Eye (tissue), 1 donor: Measurements from ENCODE around the gene PLPPR1.

ENCODE experiments used
- DNase-seq: peaks from one replicate; pipeline ENCODE4 v3.0.0-alpha.2; 2015

PLPPR1 gene

DNA sequence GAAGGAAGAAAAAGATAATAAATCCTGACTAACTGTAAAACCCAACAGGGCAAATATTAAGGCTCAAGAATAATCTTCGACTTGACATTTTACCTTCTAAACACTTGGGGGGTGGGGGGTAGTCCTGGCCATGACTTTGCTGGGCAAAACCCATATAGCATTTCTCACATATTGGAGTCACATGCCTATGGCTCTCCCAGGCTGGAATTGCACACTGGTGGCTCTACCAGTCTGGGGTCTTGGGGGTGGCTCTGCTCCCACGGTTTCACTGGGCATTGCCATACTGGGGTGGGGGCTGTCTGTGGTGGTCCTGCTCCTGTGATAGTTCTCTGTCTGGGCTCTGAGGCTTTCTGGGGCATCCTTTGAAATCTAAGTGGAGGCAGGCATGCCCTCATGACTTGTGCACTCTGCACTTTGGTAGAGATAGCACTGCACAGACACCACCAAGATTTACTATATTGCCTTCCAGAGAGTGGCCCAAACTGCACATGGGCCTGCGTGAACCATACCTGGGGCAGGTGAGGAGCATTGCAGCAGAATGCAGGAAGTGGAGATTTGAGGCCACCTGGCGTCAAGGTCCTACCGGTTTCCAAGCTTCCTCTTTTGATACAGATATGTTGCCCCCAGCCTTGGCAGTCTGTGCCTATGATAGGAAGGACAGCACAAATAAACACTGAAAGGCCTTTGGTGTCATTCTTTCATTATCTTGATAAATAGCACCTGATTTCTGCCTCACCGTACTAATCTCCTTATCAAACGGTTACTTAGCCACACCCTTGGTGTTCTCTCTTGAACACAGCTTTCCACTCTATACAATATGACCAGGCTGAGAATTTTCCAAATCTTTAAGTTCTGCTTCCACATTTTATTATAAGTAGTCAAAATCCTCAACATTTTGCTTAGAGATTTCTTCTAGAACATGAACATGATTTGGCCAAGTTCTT, 326.5 kb downstream of the PLPPR1 start:
- no peak for DNase-seq

DNA sequence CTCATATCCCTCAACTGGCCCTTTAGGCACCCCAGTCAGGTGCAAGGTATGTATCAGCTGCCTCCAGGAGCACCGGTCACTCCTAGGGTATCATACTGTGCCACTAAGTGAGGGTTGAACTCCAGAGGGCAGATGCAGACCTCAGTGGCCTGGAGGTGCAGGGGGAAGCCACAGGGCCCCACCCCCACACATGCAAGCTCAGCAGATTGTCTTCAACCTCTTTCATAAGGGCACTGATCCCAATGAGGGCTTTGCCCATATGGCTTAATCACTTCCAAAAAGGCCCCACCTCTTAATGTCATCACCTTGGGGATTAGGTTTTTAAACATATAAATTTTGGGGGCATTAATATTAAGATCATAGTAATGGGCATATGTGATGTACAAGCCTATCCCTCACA, 328.1 kb downstream of the PLPPR1 start:
- no peak for DNase-seq

DNA sequence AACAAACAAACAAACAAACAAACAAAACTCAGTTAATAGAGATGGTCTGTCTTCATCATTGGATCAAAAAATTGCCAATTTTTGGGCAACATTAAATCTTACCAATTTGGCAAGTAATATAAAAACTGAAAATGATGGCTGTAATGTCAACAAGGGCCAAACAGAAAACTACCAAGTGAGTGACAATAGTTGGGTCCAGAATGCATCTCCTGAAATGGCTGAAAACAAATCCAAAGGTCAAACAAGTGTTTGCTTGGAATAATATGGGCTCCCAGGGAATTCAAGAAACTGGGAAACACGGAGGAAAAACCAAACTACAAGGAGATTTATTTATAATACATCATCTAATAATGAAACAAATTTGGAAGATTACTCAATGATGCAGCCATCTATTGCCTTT, 331.2 kb downstream of the PLPPR1 start:
- no peak for DNase-seq

DNA sequence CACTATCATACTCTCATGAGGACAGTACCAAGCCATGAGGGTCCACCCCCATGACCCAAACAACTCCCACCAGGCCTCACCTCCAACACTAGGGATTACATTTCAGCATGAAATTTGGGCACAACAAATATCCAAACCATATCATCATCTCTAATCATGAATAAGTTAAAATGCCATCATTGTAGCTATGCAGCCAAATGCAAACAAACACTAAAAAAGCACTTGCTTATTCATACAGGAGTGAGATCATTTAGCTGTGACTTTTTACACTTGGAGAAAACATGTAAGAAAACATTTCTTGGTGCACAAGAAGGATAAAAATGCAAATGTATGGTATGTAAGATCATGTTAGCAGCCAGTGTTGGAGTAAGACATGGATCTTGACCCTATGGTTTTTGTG, 332.1 kb downstream of the PLPPR1 start:
- DNase-seq, result no peak

DNA sequence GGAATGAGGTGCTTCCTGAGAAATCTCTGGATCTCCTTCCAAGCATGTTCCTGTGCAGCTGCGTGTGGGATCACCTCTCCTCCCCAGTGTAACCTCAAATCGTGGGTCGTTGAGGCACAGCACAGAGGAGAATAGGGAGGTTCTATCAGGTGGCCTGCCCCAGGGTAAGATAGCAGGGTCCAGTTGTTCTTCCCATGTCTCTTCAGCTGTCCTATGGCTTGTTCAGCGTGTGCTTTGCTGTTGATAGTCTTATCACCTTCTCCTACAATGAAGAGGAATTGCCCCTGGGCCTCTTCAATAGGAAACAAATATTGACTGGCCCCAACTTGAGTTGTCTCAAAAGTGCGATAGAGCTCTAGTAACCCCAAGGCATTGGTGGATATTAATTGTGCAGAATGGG, 333.9 kb downstream of the PLPPR1 start:
- no peak for DNase-seq

DNA sequence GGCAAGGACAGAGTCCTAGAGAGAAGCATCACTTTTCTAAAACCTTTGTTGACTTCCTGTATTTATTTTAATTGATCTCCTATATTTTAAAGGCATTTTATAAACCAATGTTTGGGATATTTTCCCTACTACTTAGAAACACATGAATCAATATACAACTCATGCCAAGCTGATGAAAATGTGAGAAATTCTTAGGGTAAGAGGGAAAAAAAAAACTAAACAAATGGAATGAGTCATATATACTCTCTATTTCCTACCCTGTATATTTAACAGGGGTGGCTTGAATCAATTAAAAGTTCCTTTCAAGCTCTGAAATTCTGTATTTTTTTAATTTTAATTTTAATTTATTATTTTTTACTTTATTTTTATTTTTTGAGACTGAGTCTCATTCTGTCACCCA, 336.7 kb downstream of the PLPPR1 start:
- no peak for DNase-seq

DNA sequence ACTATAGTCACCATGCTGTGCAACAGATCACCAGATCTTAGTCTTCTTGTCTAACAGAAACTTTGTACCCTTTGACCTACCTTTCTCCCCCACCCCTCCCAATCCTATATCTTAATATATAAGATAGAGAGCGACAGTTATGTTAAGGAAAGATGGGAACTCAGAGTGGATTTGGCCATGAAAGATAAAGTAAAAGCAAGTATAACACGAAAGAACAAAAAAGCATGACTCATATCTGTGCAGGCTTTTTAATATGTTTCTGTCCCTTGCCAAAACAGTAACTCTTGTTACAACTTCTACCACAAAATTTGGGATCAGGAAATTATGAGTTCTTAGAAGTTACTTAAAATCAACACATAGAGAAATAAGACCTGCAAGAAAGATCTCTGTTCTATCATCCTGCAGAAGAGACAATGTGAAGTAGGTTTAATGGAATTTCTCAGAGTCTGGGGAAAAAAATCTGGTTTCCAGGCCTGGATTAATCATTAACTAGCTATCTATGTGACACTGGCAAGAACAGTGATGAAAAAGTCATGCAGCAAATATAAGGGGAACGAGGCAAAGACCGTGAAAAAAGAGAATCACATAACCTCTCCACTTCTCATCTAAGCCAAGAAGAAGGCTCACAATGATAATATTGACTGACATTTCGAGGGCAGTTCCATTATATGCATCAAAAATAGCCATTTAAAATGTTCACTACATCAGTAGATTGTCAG, 337.7 kb downstream of the PLPPR1 start:
- DNase-seq, result no peak

DNA sequence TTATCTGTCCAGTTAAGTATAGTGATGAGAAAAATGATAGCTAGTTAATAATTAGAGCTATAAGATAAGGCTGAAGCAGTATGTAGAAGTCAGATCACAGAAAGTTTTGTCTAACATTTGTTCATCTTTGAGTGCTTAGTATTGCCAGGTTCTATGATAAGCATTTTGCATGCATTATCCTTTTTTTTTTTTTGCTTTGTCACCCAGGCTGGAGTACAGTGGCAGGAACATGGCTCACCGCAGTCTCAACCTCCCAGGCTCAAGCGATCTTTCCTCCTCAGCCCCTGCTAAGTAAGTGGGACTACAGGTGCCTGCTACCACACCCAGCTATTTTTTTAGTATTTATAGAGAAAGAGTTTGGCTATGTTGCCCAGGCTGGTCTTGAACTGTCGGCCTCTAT, 338.8 kb downstream of the PLPPR1 start:
- no peak for DNase-seq

DNA sequence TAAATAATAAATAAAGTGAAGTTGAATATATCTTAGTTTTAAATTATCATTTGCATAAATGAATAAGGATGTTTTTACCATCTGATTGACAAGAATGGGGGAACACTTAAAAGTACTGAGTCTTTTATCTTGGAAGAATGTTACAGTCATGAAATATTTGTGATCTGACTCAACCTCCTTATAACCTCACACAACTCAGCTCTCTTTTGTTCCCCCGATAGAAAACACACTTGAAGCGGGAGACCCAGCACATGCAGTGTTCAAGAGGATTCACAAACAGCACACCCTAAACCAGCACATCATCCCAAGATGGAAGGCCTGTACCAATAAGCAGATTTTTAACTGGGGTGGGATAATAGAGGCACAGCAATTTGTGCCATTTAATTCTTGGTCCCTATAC, 340.8 kb downstream of the PLPPR1 start:
- DNase-seq, result no peak

DNA sequence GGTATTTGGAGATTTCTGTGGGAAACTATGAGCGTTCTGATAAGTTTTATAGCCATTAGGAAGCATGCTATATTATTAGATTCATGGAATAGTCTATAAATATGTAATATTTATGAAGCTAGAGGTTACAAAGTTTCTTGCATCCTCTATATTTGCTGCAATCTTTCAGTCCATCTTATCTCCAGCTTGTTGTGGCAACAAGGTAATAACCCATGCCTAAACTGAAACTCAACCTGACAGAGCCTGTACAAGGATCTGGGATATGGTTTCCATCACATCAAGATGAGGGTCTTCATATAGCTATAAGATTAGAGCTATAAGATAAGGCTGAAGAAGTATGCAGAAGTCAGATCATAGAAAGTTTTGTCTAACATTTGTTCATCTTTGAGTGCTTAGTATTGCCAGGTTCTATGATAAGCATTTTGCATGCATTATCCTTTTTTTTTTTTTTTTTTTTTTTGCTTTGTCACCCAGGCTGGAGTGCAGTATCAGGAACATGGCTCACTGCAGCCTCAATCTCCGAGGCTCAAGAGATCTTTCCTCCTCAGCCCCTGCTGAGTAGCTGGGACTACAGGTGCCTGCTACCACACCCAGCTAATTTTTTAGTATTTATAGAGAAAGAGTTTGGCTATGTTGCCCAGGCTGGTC, 341.5 kb downstream of the PLPPR1 start:
- no peak for DNase-seq

DNA sequence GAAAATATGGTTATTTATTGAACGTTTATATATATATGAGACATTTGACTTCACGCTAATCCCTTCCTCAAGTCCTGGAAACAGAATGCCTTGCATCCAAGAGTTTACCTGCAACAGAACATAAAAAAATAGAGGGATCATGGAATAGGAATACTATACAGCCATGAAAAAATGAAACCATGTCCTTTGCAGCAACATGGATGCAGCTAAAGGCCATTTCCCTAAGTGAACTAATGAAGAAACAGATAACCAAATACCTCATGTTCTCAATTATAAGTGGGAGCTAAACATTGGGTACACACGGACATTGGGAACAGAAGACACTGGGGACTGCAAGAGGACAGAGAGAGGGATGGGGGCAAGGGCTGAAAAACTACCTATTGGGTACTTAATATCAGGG, 343.3 kb downstream of the PLPPR1 start:
- no peak for DNase-seq

DNA sequence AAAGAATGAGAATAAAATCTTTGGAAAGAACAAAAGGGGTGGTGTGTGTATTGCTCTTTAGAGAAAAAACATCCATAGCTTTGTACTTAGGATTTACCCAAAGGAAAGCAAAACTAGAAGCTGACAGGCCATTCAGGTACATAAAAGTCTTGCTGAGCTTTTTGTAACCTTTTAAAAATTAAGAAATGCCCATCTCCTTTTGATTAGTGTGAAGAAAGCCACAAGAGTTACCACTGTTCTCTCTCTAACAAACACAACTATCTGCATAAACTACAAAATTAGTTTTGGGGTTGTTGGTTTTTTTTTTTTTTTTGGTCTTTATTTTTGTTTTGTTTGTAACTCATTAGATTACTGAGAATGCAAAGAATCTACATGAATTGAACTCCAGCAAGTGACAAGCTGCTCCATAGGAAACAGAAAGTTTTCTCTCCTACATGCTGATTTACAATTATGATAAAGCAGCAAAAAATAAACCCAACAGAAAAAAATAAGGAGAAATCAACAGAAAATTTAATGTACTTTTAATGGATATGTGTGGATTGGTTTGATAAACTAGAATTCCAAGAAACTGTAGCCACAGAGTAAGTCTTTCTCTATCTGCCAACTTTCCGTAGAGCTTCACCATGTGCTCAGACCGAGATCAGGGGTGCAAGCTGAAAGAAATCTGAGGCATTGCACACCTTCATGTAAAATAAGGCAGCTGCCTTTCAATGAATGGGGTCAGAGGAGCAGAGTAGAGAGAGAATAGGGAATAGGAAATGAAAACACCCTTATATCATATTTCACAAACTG, 344.0 kb downstream of the PLPPR1 start:
- no peak for DNase-seq
